SK-N-MC (cell line): ENCODE results near the gene UBL4B.

Experiments used
- FOXP2 ChIP-seq: optimal IDR thresholded peaks from 2 replicates; pipeline ENCODE3; 2011; ENCODE audit warnings: mild to moderate bottlenecking, moderate library complexity; ENCODE audit not compliant: insufficient read depth; ENCODE audit errors: extremely low read length, control extremely low read depth
- POLR2AphosphoS5 ChIP-seq: IDR thresholded peaks from 2 replicates; pipeline ENCODE4 v1.6.1; 2012; ENCODE audit warnings: mild to moderate bottlenecking, low read depth, low read length, borderline replicate concordance

- no peak for TF ChIP-seq POLR2AphosphoS5
- TF ChIP-seq FOXP2, result no peak
These were observed 39.0 kb downstream of the UBL4B start for GRCh38 chr1:110151175-110151669.
